ENCODE results near the gene PRAF2.

PRAF2 gene

DNA sequence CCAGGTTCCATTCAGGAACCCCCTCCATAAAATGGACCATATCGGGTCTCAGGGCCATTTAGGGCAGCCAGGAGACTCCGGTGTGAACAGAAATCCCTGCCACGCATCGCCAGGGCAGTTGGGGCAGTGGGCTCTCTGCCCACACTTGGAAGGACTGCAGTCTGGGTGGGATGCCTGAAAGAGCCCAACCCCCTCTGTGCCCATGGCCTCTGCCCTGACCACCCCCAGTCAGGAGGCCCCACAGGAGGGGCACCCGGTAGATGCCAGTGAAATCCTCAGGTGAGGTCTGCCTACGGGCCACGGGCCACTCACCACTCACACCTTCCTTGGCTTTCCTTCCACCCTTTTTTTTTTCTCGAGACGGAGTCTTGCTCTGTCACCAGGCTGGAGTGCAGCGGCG, 4.8 kb downstream of the PRAF2 start:
- H3K9ac ChIP-seq (ENCODE audit: low read length): no peak overlapping the region
- H3K27me3 ChIP-seq (ENCODE audit: control insufficient read depth in 1 of 2, insufficient read depth in 1 of 2, low read length in 2 of 2): no peaks in the 10 kb centered on the region
- no peak overlapping the region for H3K14ac ChIP-seq (ENCODE audit: low read length in 2 of 2)
- no peak overlapping the region for H2BK12ac ChIP-seq (ENCODE audit: low read length in 2 of 2)
- no peak overlapping the region for H3K27ac ChIP-seq (ENCODE audit: low read length, poor library complexity, severe bottlenecking)
- H3K9me3 ChIP-seq (ENCODE audit: control insufficient read depth, low read length): no peaks in the 10 kb centered on the region
- no peak for DNase-seq
- H3K18ac ChIP-seq (ENCODE audit: low read depth in 1 of 2, low read length in 2 of 2): no peak overlapping the region
- no peak overlapping the region for H2BK5ac ChIP-seq (ENCODE audit: low read depth, low read length, poor library complexity, severe bottlenecking)
- peaks cover 10 to 57% of the 10 kb centered on the region in 2 experiments for H3K36me3 ChIP-seq (ENCODE audit: control insufficient read depth in 1 of 2, insufficient read depth in 2 of 2, low read depth in 1 of 2, low read length in 2 of 2)
- H3K4me2 ChIP-seq (ENCODE audit: low read length, poor library complexity, severe bottlenecking): no peak overlapping the region
- H2BK120ac ChIP-seq (ENCODE audit: low read depth, low read length): no peak overlapping the region
- no peak overlapping the region for H4K91ac ChIP-seq (ENCODE audit: low read length)
- no peak overlapping the region for H2BK15ac ChIP-seq (ENCODE audit: low read depth, poor library complexity, severe bottlenecking)
- no peak overlapping the region for H3K4ac ChIP-seq (ENCODE audit: low read depth in 1 of 2, low read length in 2 of 2)
- no peak overlapping the region for H2AK5ac ChIP-seq (ENCODE audit: low read length, severe bottlenecking)
- peaks cover 6% of the 10 kb centered on the region for H3K79me1 ChIP-seq (replicated peaks; ENCODE audit: low read length, poor library complexity, severe bottlenecking)
- no peak overlapping the region for H3K4me3 ChIP-seq (ENCODE audit: insufficient read depth in 1 of 2, low read depth in 1 of 2, low read length in 2 of 2)
- H2AFZ ChIP-seq (ENCODE audit: low read depth, low read length): no peak overlapping the region
- H4K8ac ChIP-seq (ENCODE audit: low read length): no peak overlapping the region
- WGBS: 90% methylated on average over 10 of the region's 11 CpGs
- H3K4me1 ChIP-seq (ENCODE audit: control insufficient read depth, insufficient read depth, low read depth, low read length): peaks cover 9% of the 10 kb centered on the region
- no peak overlapping the region for H3K23ac ChIP-seq (ENCODE audit: low read length in 2 of 2)

- no peak overlapping the region for H3K23ac ChIP-seq (ENCODE audit: low read length in 2 of 2)
- peaks cover 6% of the 10 kb centered on the region for H3K79me1 ChIP-seq (replicated peaks; ENCODE audit: low read length, poor library complexity, severe bottlenecking)
- H2BK12ac ChIP-seq (ENCODE audit: low read length in 2 of 2): no peak overlapping the region
- H3K4me3 ChIP-seq (ENCODE audit: insufficient read depth in 1 of 2, low read depth in 1 of 2, low read length in 2 of 2): no peak overlapping the region
- no peaks in the 10 kb centered on the region for H3K9me3 ChIP-seq (ENCODE audit: control insufficient read depth, low read length)
- no peak overlapping the region for H3K4ac ChIP-seq (ENCODE audit: low read depth in 1 of 2, low read length in 2 of 2)
- no peak overlapping the region for H4K8ac ChIP-seq (ENCODE audit: low read length)
- no peak overlapping the region for H3K14ac ChIP-seq (ENCODE audit: low read length in 2 of 2)
- WGBS: 98% methylated on average over 32 of the region's 41 CpGs
- H3K27ac ChIP-seq (ENCODE audit: low read length, poor library complexity, severe bottlenecking): no peak overlapping the region
- H2BK15ac ChIP-seq (ENCODE audit: low read depth, poor library complexity, severe bottlenecking): no peak overlapping the region
- H3K18ac ChIP-seq (ENCODE audit: low read depth in 1 of 2, low read length in 2 of 2): no peak overlapping the region
- no peak overlapping the region for H2BK120ac ChIP-seq (ENCODE audit: low read depth, low read length)
- no peak for DNase-seq
- no peak overlapping the region for H3K4me2 ChIP-seq (ENCODE audit: low read length, poor library complexity, severe bottlenecking)
- no peaks in the 10 kb centered on the region for H3K27me3 ChIP-seq (ENCODE audit: control insufficient read depth in 1 of 2, insufficient read depth in 1 of 2, low read length in 2 of 2)
- no peak overlapping the region for H4K91ac ChIP-seq (ENCODE audit: low read length)
- no peak overlapping the region for H2AFZ ChIP-seq (ENCODE audit: low read depth, low read length)
- no peak overlapping the region for H3K9ac ChIP-seq (ENCODE audit: low read length)
- peaks cover 10 to 65% of the 10 kb centered on the region in 2 experiments for H3K36me3 ChIP-seq (ENCODE audit: control insufficient read depth in 1 of 2, insufficient read depth in 2 of 2, low read depth in 1 of 2, low read length in 2 of 2)
- H2BK5ac ChIP-seq (ENCODE audit: low read depth, low read length, poor library complexity, severe bottlenecking): no peak overlapping the region
- H3K4me1 ChIP-seq (ENCODE audit: control insufficient read depth, insufficient read depth, low read depth, low read length): peaks cover 2% of the 10 kb centered on the region
- H2AK5ac ChIP-seq (ENCODE audit: low read length, severe bottlenecking): no peak overlapping the region
Measured at GRCh38 chrX:49067285-49068120, 6.3 kb downstream of the PRAF2 start.

DNA sequence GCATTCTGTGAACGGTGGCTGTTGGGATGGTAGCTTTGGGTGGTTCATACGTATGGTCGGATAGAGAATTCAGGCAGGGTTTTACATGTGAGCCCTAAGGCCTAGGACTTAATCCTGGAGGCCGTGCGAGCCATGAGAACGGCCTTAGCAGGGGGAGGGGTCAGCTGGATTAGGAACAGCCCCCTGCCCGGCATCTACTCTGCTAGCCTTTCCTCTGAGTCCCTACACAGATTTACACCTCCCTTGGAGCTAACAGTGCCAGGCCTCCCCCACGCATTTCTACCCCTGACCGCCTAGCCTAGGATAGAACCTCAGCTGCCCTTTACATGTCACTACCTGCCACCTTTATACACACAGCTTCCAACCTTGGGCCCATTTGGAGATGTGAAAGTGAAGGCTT, 7.1 kb downstream of the PRAF2 start:
- H3K79me1 ChIP-seq (replicated peaks; ENCODE audit: low read length, poor library complexity, severe bottlenecking): peaks cover 10% of the 10 kb centered on the region
- H4K91ac ChIP-seq (ENCODE audit: low read length): no peak overlapping the region
- no peak overlapping the region for H2BK12ac ChIP-seq (ENCODE audit: low read length in 2 of 2)
- H3K9me3 ChIP-seq (ENCODE audit: control insufficient read depth, low read length): no peaks in the 10 kb centered on the region
- no peaks in the 10 kb centered on the region for H3K4me1 ChIP-seq (ENCODE audit: control insufficient read depth, insufficient read depth, low read depth, low read length)
- H2AFZ ChIP-seq (ENCODE audit: low read depth, low read length): no peak overlapping the region
- no peak overlapping the region for H3K18ac ChIP-seq (ENCODE audit: low read depth in 1 of 2, low read length in 2 of 2)
- no peak for DNase-seq
- H4K8ac ChIP-seq (ENCODE audit: low read length): no peak overlapping the region
- H3K23ac ChIP-seq (ENCODE audit: low read length in 2 of 2): no peak overlapping the region
- no peak overlapping the region for H3K27ac ChIP-seq (ENCODE audit: low read length, poor library complexity, severe bottlenecking)
- WGBS: 100% methylated on average over 4 of the region's 9 CpGs
- H3K27me3 ChIP-seq (ENCODE audit: control insufficient read depth in 1 of 2, insufficient read depth in 1 of 2, low read length in 2 of 2): no peaks in the 10 kb centered on the region
- H2BK120ac ChIP-seq (ENCODE audit: low read depth, low read length): no peak overlapping the region
- H3K4me3 ChIP-seq (ENCODE audit: insufficient read depth in 1 of 2, low read depth in 1 of 2, low read length in 2 of 2): no peak overlapping the region
- H2AK5ac ChIP-seq (ENCODE audit: low read length, severe bottlenecking): no peak overlapping the region
- no peak overlapping the region for H3K4me2 ChIP-seq (ENCODE audit: low read length, poor library complexity, severe bottlenecking)
- H3K36me3 ChIP-seq (ENCODE audit: control insufficient read depth in 1 of 2, insufficient read depth in 2 of 2, low read depth in 1 of 2, low read length in 2 of 2): peaks cover 10 to 65% of the 10 kb centered on the region in 2 experiments
- H3K4ac ChIP-seq (ENCODE audit: low read depth in 1 of 2, low read length in 2 of 2): no peak overlapping the region
- H2BK5ac ChIP-seq (ENCODE audit: low read depth, low read length, poor library complexity, severe bottlenecking): no peak overlapping the region
- H2BK15ac ChIP-seq (ENCODE audit: low read depth, poor library complexity, severe bottlenecking): no peak overlapping the region
- no peak overlapping the region for H3K9ac ChIP-seq (ENCODE audit: low read length)
- H3K14ac ChIP-seq (ENCODE audit: low read length in 2 of 2): no peak overlapping the region

DNA sequence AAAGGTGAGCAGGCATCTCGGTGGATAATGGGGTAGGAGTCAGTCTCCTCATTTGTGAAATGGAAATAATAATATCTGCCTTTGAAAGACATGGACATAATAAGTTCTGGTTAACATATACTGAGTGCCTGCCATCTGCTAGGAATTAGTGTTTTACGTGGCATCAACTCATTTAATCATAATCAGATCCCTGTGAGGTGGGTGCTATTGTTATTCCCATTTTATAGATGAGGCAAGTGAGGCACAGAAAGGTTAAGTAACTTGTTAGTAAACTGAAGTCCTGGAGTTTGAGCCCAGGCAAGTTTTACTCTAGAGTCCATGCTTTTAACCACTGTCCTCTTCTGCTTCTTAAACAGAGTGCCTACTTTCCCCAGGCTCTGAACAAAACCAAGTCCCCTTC, 7.5 kb downstream of the PRAF2 start:
- H3K36me3 ChIP-seq (ENCODE audit: control insufficient read depth in 1 of 2, insufficient read depth in 2 of 2, low read depth in 1 of 2, low read length in 2 of 2): peaks cover 10 to 63% of the 10 kb centered on the region in 2 experiments
- no peak overlapping the region for H2AFZ ChIP-seq (ENCODE audit: low read depth, low read length)
- no peaks in the 10 kb centered on the region for H3K27me3 ChIP-seq (ENCODE audit: control insufficient read depth in 1 of 2, insufficient read depth in 1 of 2, low read length in 2 of 2)
- H2BK120ac ChIP-seq (ENCODE audit: low read depth, low read length): no peak overlapping the region
- no peak overlapping the region for H4K91ac ChIP-seq (ENCODE audit: low read length)
- no peak for DNase-seq
- H3K18ac ChIP-seq (ENCODE audit: low read depth in 1 of 2, low read length in 2 of 2): no peak overlapping the region
- no peaks in the 10 kb centered on the region for H3K9me3 ChIP-seq (ENCODE audit: control insufficient read depth, low read length)
- H3K4me2 ChIP-seq (ENCODE audit: low read length, poor library complexity, severe bottlenecking): no peak overlapping the region
- no peak overlapping the region for H3K27ac ChIP-seq (ENCODE audit: low read length, poor library complexity, severe bottlenecking)
- H3K23ac ChIP-seq (ENCODE audit: low read length in 2 of 2): no peak overlapping the region
- H2BK12ac ChIP-seq (ENCODE audit: low read length in 2 of 2): no peak overlapping the region
- no peaks in the 10 kb centered on the region for H3K4me1 ChIP-seq (ENCODE audit: control insufficient read depth, insufficient read depth, low read depth, low read length)
- H2BK15ac ChIP-seq (ENCODE audit: low read depth, poor library complexity, severe bottlenecking): no peak overlapping the region
- H3K79me1 ChIP-seq (replicated peaks; ENCODE audit: low read length, poor library complexity, severe bottlenecking): peaks cover 10% of the 10 kb centered on the region
- 91% methylated on average over 1 of the region's 2 CpGs for WGBS
- H3K9ac ChIP-seq (ENCODE audit: low read length): no peak overlapping the region
- no peak overlapping the region for H2AK5ac ChIP-seq (ENCODE audit: low read length, severe bottlenecking)
- no peak overlapping the region for H3K14ac ChIP-seq (ENCODE audit: low read length in 2 of 2)
- no peak overlapping the region for H3K4me3 ChIP-seq (ENCODE audit: insufficient read depth in 1 of 2, low read depth in 1 of 2, low read length in 2 of 2)
- H2BK5ac ChIP-seq (ENCODE audit: low read depth, low read length, poor library complexity, severe bottlenecking): no peak overlapping the region
- H3K4ac ChIP-seq (ENCODE audit: low read depth in 1 of 2, low read length in 2 of 2): no peak overlapping the region
- H4K8ac ChIP-seq (ENCODE audit: low read length): no peak overlapping the region

Data from mesenchymal stem cell (in vitro differentiated cells and primary cell).